Hematopoietic multipotent progenitor cell treated with erythropoietin and hydrocortisone succinate and interleukin-3 and kit ligand, for 17 days (in vitro differentiated cells): ENCODE results near the gene SOS1.
"Not testable (repeated sequence)": the region's sequence is repeated elsewhere in the genome, so short reads cannot be mapped to it uniquely, and the experiment has no call there.

Experiments
- DNase-seq: peaks from one replicate; pipeline ENCODE4 v3.0.0-alpha.2; 2015; ENCODE audit warnings: low spot score

Gene SOS1

GRCh38 chr2:38968021-38968420 is 152.8 kb downstream of the SOS1 start:
- DNase-seq: no peak

GRCh38 chr2:38966678-38967077 is 154.2 kb downstream of the SOS1 start:
- DNase-seq: no peak

- DNase-seq: no peak
Observed at GRCh38 chr2:38966006-38966405, 154.8 kb downstream of the SOS1 start.

- no peak for DNase-seq
Observed at GRCh38 chr2:38960609-38961320, 160.1 kb downstream of the SOS1 start.

GRCh38 chr2:38959938-38960608 is 160.8 kb downstream of the SOS1 start:
- DNase-seq: no peak

GRCh38 chr2:38959466-38959865 is 161.4 kb downstream of the SOS1 start:
- DNase-seq: no peak

GRCh38 chr2:38957972-38958371 is 162.9 kb downstream of the SOS1 start:
- no peak for DNase-seq

- DNase-seq: no peak
Observed at GRCh38 chr2:38951766-38952165, 169.1 kb downstream of the SOS1 start.

- no peak for DNase-seq
Observed at GRCh38 chr2:38948995-38949394, 171.9 kb downstream of the SOS1 start.

GRCh38 chr2:38948387-38948882 is 172.4 kb downstream of the SOS1 start:
- DNase-seq: no peak

- peak; percentile 54 for DNase-seq
Observed at GRCh38 chr2:38947241-38948239, 173.3 kb downstream of the SOS1 start.

GRCh38 chr2:38945911-38946310 is 174.9 kb downstream of the SOS1 start:
- no peak for DNase-seq

- DNase-seq: no peak
Observed at GRCh38 chr2:38945372-38945771, 175.5 kb downstream of the SOS1 start.

GRCh38 chr2:38943784-38944183 is 177.1 kb downstream of the SOS1 start:
- DNase-seq: no peak

- no peak for DNase-seq
Observed at GRCh38 chr2:38940746-38941145, 180.1 kb downstream of the SOS1 start.

- DNase-seq: no peak
Observed at GRCh38 chr2:38937548-38937947, 183.3 kb downstream of the SOS1 start.

- DNase-seq: not testable (repeated sequence)
Observed at GRCh38 chr2:38936516-38936915, 184.3 kb downstream of the SOS1 start.

GRCh38 chr2:38935568-38936172 is 185.2 kb downstream of the SOS1 start:
- no peak for DNase-seq

GRCh38 chr2:38934742-38935141 is 186.1 kb downstream of the SOS1 start:
- DNase-seq: no peak

- no peak for DNase-seq
Observed at GRCh38 chr2:38933653-38934052, 187.2 kb downstream of the SOS1 start.

- no peak for DNase-seq
Observed at GRCh38 chr2:38932586-38932985, 188.3 kb downstream of the SOS1 start.
